Upper lobe of left lung (tissue), 6 donors: ENCODE results near the gene ATP5MK. TPM values are rescaled to one million over a fixed set of nuclear protein-coding genes. Genes with fewer than 3 reads are reported as not detected.
A peak's percentile ranks its signal among the peaks of the same experiment; 100 is the strongest.

ENCODE experiments used
- ATAC-seq, 2 donors: fragments of 200-7000 bp; cut with Tn5 transposase; one replicate each; pipeline ENCODE4 v1.9.1; 2022; ENCODE audit warnings: mild to moderate bottlenecking in 2 of 2, moderate library complexity in 2 of 2; ENCODE audit not compliant: low FRiP score in 2 of 2
- DNase-seq, 2 donors: peaks; one replicate each; pipeline ENCODE4 v3.0.0-alpha.2; 2019 to 2020
- H3K27ac ChIP-seq, 4 donors: fragments of 200-600 bp; sonication (generic); one replicate each; pipeline ENCODE4 v1.5.1; 2016 to 2019
- H3K27me3 ChIP-seq, 4 donors: fragments of 200-600 bp; sonication (generic); one replicate each; pipeline ENCODE4 v1.5.1; 2017 to 2019
- H3K36me3 ChIP-seq, 4 donors: fragments of 200-600 bp; sonication (generic); one replicate each; pipeline ENCODE4 v1.5.1; 2016 to 2019
- H3K4me1 ChIP-seq, 4 donors: fragments of 200-600 bp; sonication (generic); one replicate each; pipeline ENCODE4 v1.5.1; 2018 to 2019
- H3K4me3 ChIP-seq, 4 donors: fragments of 200-600 bp; sonication (generic); one replicate each; pipeline ENCODE4 v1.5.1; 2017 to 2019; ENCODE audit warnings: mild to moderate bottlenecking in 2 of 4, moderate library complexity in 1 of 4
- H3K9me3 ChIP-seq, 4 donors: fragments of 200-600 bp; sonication (generic); one replicate each; pipeline ENCODE4 v1.5.1; 2018 to 2019
- CTCF ChIP-seq, 6 experiments: fragments of 450-650 bp in 4 of 6; fragments of 200-600 bp in 2 of 6; sonication (generic) in 2 of 6; IDR thresholded peaks; one replicate each; pipeline ENCODE4 v1.5.1; 2016 to 2019; ENCODE audit warnings: antibody characterized with exemption in 6 of 6
- EP300 ChIP-seq, 4 donors: sonication (generic); formaldehyde crosslinking; IDR thresholded peaks; one replicate each; pipeline ENCODE4 v1.5.1; 2017; ENCODE audit warnings: antibody characterized with exemption in 4 of 4, control low read depth in 2 of 4
- POLR2A ChIP-seq, 4 donors: fragments of 450-650 bp; IDR thresholded peaks; one replicate each; pipeline ENCODE4 v1.5.1; 2016 to 2017; ENCODE audit warnings: antibody characterized with exemption in 4 of 4, mild to moderate bottlenecking in 2 of 4
- POLR2AphosphoS5 ChIP-seq, 2 donors: sonication (generic); formaldehyde crosslinking; IDR thresholded peaks; one replicate each; pipeline ENCODE4 v1.5.1; 2017; ENCODE audit warnings: antibody characterized with exemption in 2 of 2
- WGBS, 2 donors: methylation state at CpG; one replicate each; pipeline ENCODE4 v1.1.5; 2017 to 2018; 5-methylcytosine and 5-hydroxymethylcytosine counted together
- total RNA-seq, 6 donors: library from RNA; depleted of rRNA in 4 of 6; stranded (reverse); fragments of >200 nt in 4 of 6; gene quantifications; one replicate each; pipeline versions ENCODE4 v1.1.0 to v1.2.1, GENCODE V29; 2016 to 2021
- donor health status: DM: no; HTN: no; CAD: no; lungs with moderate emphysema.
- donor health status: DM: no; HTN: yes; CAD: no; lungs with severe emphysema.

The ATP5MK gene
- total RNA-seq, 6 donors from 2014 or later, result 5.1 to 218 (median 164) TPM

DNA sequence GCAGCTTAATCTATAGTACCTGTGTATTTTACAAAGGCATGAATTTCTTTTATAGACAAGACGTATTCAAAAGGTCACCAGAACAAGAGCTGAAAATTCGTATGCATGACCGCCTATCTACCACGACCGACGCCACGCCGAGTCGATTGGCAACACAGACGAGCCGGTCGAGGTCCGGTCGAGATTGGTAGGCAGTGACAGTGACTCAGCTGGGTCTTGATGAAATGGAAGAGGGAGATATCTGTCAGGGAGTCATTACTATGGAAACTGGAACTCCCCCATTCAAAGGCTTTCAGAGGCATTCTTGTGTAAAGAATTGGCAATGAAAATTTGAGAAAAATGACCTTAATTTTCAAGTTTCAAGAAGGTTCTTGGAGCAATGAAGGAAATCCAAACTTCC, 2.1 kb downstream of the ATP5MK start:
- no peak overlapping the region for H3K27ac ChIP-seq
- H3K27me3 ChIP-seq, result no peaks in the 10 kb centered on the region
- H3K9me3 ChIP-seq, result no peaks in the 10 kb centered on the region
- H3K4me1 ChIP-seq, result peaks cover 18 to 41% (median 28%) of the 10 kb centered on the region in 4 donors
- DNase-seq (peak in 1 of 2 donors; percentile 46), ATAC-seq (no peak)
- TF ChIP-seq POLR2A (IDR thresholded peaks at IDR 0.05) (no peak), CTCF (IDR thresholded peaks at IDR 0.05) (no peak), EP300 (IDR thresholded peaks at IDR 0.05) (no peak), POLR2AphosphoS5 (IDR thresholded peaks at IDR 0.05) (no peak)
- no peak overlapping the region for H3K4me3 ChIP-seq
- peaks cover 13 to 48% (median 26%) of the 10 kb centered on the region in 4 donors for H3K36me3 ChIP-seq
- 84 to 86% methylated on average over 14 of the region's 14 CpGs for WGBS, 2 donors

- no peak overlapping the region for H3K4me3 ChIP-seq
- ATAC-seq (no peak), DNase-seq (no peak)
- no peaks in the 10 kb centered on the region for H3K9me3 ChIP-seq
- WGBS, 2 donors, result 93 to 100% methylated on average over 5 of the region's 5 CpGs
- no peak for TF ChIP-seq EP300 (IDR thresholded peaks at IDR 0.05)
- no peak for TF ChIP-seq CTCF (IDR thresholded peaks at IDR 0.05)
- no peak for TF ChIP-seq POLR2A (IDR thresholded peaks at IDR 0.05)
- no peak for TF ChIP-seq POLR2AphosphoS5 (IDR thresholded peaks at IDR 0.05)
- peaks cover 2 to 98% (median 56%) of the 10 kb centered on the region in 4 donors for H3K36me3 ChIP-seq
- H3K4me1 ChIP-seq, result no peaks in the 10 kb centered on the region
- no peaks in the 10 kb centered on the region for H3K27me3 ChIP-seq
- no peak overlapping the region for H3K27ac ChIP-seq
Observed at GRCh38 chr10:103382769-103383168, 13.5 kb downstream of the ATP5MK start.

- H3K36me3 ChIP-seq, result peaks cover 15 to 56% (median 36%) of the 10 kb centered on the region in 4 donors
Observed at GRCh38 chr10:103374263-103374662, 22.0 kb downstream of the ATP5MK start.

GRCh38 chr10:103373544-103373943, 22.7 kb downstream of the ATP5MK start:
- no peak overlapping the region for H3K4me3 ChIP-seq
- no peak for ATAC-seq
- no peak for TF ChIP-seq EP300 (IDR thresholded peaks at IDR 0.05)
- no peak for TF ChIP-seq POLR2AphosphoS5 (IDR thresholded peaks at IDR 0.05)
- no peak for TF ChIP-seq CTCF (IDR thresholded peaks at IDR 0.05)
- H3K36me3 ChIP-seq, result peaks cover 15 to 49% (median 30%) of the 10 kb centered on the region in 4 donors
- peaks cover 6 to 16% (median 14%) of the 10 kb centered on the region in 4 donors for H3K4me1 ChIP-seq
- DNase-seq, result no peak
- H3K9me3 ChIP-seq, result no peaks in the 10 kb centered on the region
- no peak overlapping the region for H3K27ac ChIP-seq
- H3K27me3 ChIP-seq, result no peaks in the 10 kb centered on the region
- 87 to 92% methylated on average over 3 of the region's 3 CpGs for WGBS, 2 donors

More at GRCh38 chr10:103374263-103374662, 22.0 kb downstream of the ATP5MK start:
- ATAC-seq (no peak), DNase-seq (no peak)
- Histone ChIP-seq H3K27ac (no peak overlapping the region), H3K27me3 (no peaks in the 10 kb centered on the region), H3K9me3 (no peaks in the 10 kb centered on the region), H3K4me3 (no peak overlapping the region), H3K4me1 (peaks cover 2 to 8% (median 8%) of the 10 kb centered on the region in 4 donors)
- 87 to 92% methylated on average over 5 of the region's 5 CpGs for WGBS, 2 donors
- TF ChIP-seq CTCF (IDR thresholded peaks at IDR 0.05) (no peak), POLR2A (IDR thresholded peaks at IDR 0.05) (no peak), POLR2AphosphoS5 (IDR thresholded peaks at IDR 0.05) (no peak), EP300 (IDR thresholded peaks at IDR 0.05) (no peak)
